H1 (cell line): ENCODE data around the gene LAMB3. TPM values are rescaled to one million over a fixed set of nuclear protein-coding genes. Genes with fewer than 3 reads are reported as not detected.

Source experiments
- CTCF ChIA-PET: fragments of 300-600 bp; sonication (Branson Sonifier 250); formaldehyde crosslinking; loops from one replicate; lab custom pipeline; 2021; ENCODE audit not compliant: partially characterized antibody; lab: Charles Lee
- POLR2A ChIA-PET: fragments of 300-600 bp; sonication (Branson Sonifier 250); formaldehyde crosslinking; loops from one replicate; lab custom pipeline; 2021; ENCODE audit warnings: inconsistent platforms; ENCODE audit not compliant: partially characterized antibody; lab: Charles Lee
- DNase-seq, 2 experiments: peaks; one replicate each; pipeline versions ENCODE4 v3.0.0 to v3.0.0-alpha.2; 2010 to 2022; ENCODE audit warnings: low spot score in 2 of 2, low read depth in 1 of 2, mixed read lengths in 1 of 2
- FAIRE-seq: peaks from 2 replicates; lab custom pipeline; 2011; peaks lifted over from hg19 to GRCh38; lab: Jason Lieb, UNC
- H2AFZ ChIP-seq: 2 replicates; pipeline ENCODE4 v1.8.1; 2012; ENCODE audit warnings: low read length, inconsistent platforms
- H2AK5ac ChIP-seq: 2 replicates; pipeline ENCODE4 v1.6.1; 2013; ENCODE audit warnings: low read depth, low read length
- H2BK120ac ChIP-seq: replicated peaks from 2 replicates; pipeline ENCODE3; 2013; ENCODE audit warnings: low read depth, low read length, inconsistent platforms
- H2BK12ac ChIP-seq: 2 replicates; pipeline ENCODE4 v1.6.1; 2013; ENCODE audit warnings: low read depth, low read length
- H2BK15ac ChIP-seq: 2 replicates; pipeline ENCODE4 v1.6.1; 2013; ENCODE audit warnings: low read length
- H2BK20ac ChIP-seq: 2 replicates; pipeline ENCODE4 v1.6.1; 2013; ENCODE audit warnings: low read length
- H2BK5ac ChIP-seq: 2 replicates; pipeline ENCODE4 v1.6.1; 2013; ENCODE audit warnings: low read depth, low read length
- H3K14ac ChIP-seq: 2 replicates; pipeline ENCODE4 v1.6.1; 2013; ENCODE audit warnings: inconsistent platforms; ENCODE audit not compliant: insufficient read length
- H3K18ac ChIP-seq: 2 replicates; pipeline ENCODE4 v1.6.1; 2013; ENCODE audit warnings: low read length; ENCODE audit errors: extremely low read depth
- H3K23ac ChIP-seq: 2 replicates; pipeline ENCODE4 v1.6.1; 2013; ENCODE audit warnings: inconsistent platforms; ENCODE audit not compliant: insufficient read length
- H3K23me2 ChIP-seq: 2 replicates; pipeline ENCODE4 v1.6.1; 2013; ENCODE audit warnings: low read depth, low read length
- H3K27ac ChIP-seq: 2 replicates; pipeline ENCODE4 v1.6.1; 2011; ENCODE audit warnings: low read depth, low read length, inconsistent platforms
- H3K27me3 ChIP-seq, 4 experiments: replicated peaks in 1 of 4; 1 replicate in 1 of 4; 2 replicates in 3 of 4; pipeline versions ENCODE4 v1.6.1 to v1.8.1; 2011 to 2013; ENCODE audit warnings: low read length in 3 of 4, mild to moderate bottlenecking in 3 of 4, inconsistent platforms in 2 of 4, mixed read lengths in 2 of 4, moderate library complexity in 1 of 4; ENCODE audit not compliant: control insufficient read depth in 3 of 4, insufficient read depth in 3 of 4; ENCODE audit errors: extremely low read depth in 1 of 4
- H3K36me3 ChIP-seq, 4 experiments: 2 replicates each; pipeline versions ENCODE4 v1.6.1 to v1.8.1; 2011 to 2013; ENCODE audit warnings: mild to moderate bottlenecking in 4 of 4, low read length in 3 of 4, moderate library complexity in 2 of 4, control low read depth in 1 of 4, inconsistent platforms in 1 of 4; ENCODE audit not compliant: insufficient read depth in 4 of 4, control insufficient read depth in 2 of 4
- H3K4ac ChIP-seq: replicated peaks from 2 replicates; pipeline ENCODE3; 2013; ENCODE audit warnings: low read length, low read depth, mixed read lengths, inconsistent platforms; ENCODE audit not compliant: insufficient read length
- H3K4me1 ChIP-seq, 4 experiments: replicated peaks in 1 of 4; 1 replicate in 1 of 4; 2 replicates in 3 of 4; pipeline versions ENCODE4 v1.6.1 to v1.8.1; 2011 to 2013; ENCODE audit warnings: low read length in 3 of 4, inconsistent platforms in 2 of 4, mixed read lengths in 1 of 4; ENCODE audit not compliant: insufficient read depth in 4 of 4, control insufficient read depth in 3 of 4
- H3K4me2 ChIP-seq, 2 experiments: 2 replicates each; pipeline versions ENCODE4 v1.6.1 to v1.8.1; 2011 to 2013; ENCODE audit warnings: low read depth in 2 of 2, low read length in 2 of 2, control low read depth in 1 of 2, inconsistent platforms in 1 of 2, mild to moderate bottlenecking in 1 of 2; ENCODE audit not compliant: insufficient read depth in 1 of 2
- H3K4me3 ChIP-seq, 4 experiments: fragments of 200-600, 300-600 bp in 1 of 4; sonication (generic), shearing (Covaris generic), sonication (Bioruptor Twin) in 1 of 4; 2 replicates each; pipeline versions ENCODE4 v1.5.1 to v1.8.1; 2011 to 2016; ENCODE audit warnings: low read length in 4 of 4, low read depth in 3 of 4, control low read depth in 2 of 4, inconsistent platforms in 2 of 4, mild to moderate bottlenecking in 2 of 4, mixed read lengths in 1 of 4, moderate library complexity in 1 of 4; ENCODE audit not compliant: insufficient read depth in 2 of 4; ENCODE audit errors: extremely low read depth in 1 of 4
- H3K56ac ChIP-seq: replicated peaks from 2 replicates; pipeline ENCODE3; 2013; ENCODE audit warnings: low read depth, mild to moderate bottlenecking, mixed read lengths, low read length, inconsistent platforms; ENCODE audit not compliant: insufficient read length
- H3K79me1 ChIP-seq: 2 replicates; pipeline ENCODE4 v1.6.1; 2013; ENCODE audit warnings: low read depth, low read length, control low read depth
- H3K79me2 ChIP-seq, 2 experiments: 2 replicates each; pipeline versions ENCODE4 v1.6.1 to v1.8.1; 2012 to 2013; ENCODE audit warnings: low read length in 2 of 2, mild to moderate bottlenecking in 2 of 2, inconsistent platforms in 1 of 2; ENCODE audit not compliant: insufficient read depth in 2 of 2, control insufficient read depth in 1 of 2
- H3K9ac ChIP-seq, 4 experiments: replicated peaks in 1 of 4; 1 replicate in 1 of 4; 2 replicates in 3 of 4; pipeline versions ENCODE4 v1.6.1 to v1.8.1; 2011 to 2013; ENCODE audit warnings: low read depth in 3 of 4, low read length in 3 of 4, control low read depth in 2 of 4, mild to moderate bottlenecking in 2 of 4, moderate library complexity in 2 of 4, inconsistent platforms in 1 of 4; ENCODE audit errors: extremely low read depth in 1 of 4
- H3K9me3 ChIP-seq, 2 experiments: 2 replicates each; pipeline versions ENCODE4 v1.6.1 to v1.8.1; 2012 to 2013; ENCODE audit warnings: mild to moderate bottlenecking in 2 of 2, moderate library complexity in 2 of 2, control low read depth in 1 of 2, inconsistent platforms in 1 of 2, low read depth in 1 of 2, low read length in 1 of 2, mixed read lengths in 1 of 2; ENCODE audit not compliant: insufficient read depth in 2 of 2
- H4K20me1 ChIP-seq, 2 experiments: replicated peaks in 1 of 2; 2 replicates each; pipeline versions ENCODE3 to v1.8.1; 2011 to 2013; ENCODE audit warnings: inconsistent platforms in 2 of 2, low read length in 2 of 2, mild to moderate bottlenecking in 1 of 2; ENCODE audit not compliant: insufficient read depth in 2 of 2, control insufficient read depth in 1 of 2
- H4K5ac ChIP-seq: 2 replicates; pipeline ENCODE4 v1.6.1; 2013; ENCODE audit warnings: low read length, low read depth, mixed read lengths, inconsistent platforms; ENCODE audit not compliant: insufficient read length
- H4K8ac ChIP-seq: 2 replicates; pipeline ENCODE4 v1.8.0; 2013; ENCODE audit warnings: mild to moderate bottlenecking, moderate library complexity, low read length, inconsistent platforms; ENCODE audit not compliant: insufficient read depth; ENCODE audit errors: extremely low read depth
- H4K91ac ChIP-seq: replicated peaks from 2 replicates; pipeline ENCODE3; 2013; ENCODE audit warnings: low read length, mixed read lengths, inconsistent platforms; ENCODE audit not compliant: insufficient read length
- CTBP2 ChIP-seq: IDR thresholded peaks from 2 replicates; pipeline ENCODE4 v1.7.0; 2011; ENCODE audit warnings: borderline replicate concordance, mild to moderate bottlenecking, moderate library complexity, mixed read lengths, low read length; ENCODE audit not compliant: insufficient read depth, insufficient read length
- GTF2F1 ChIP-seq: IDR thresholded peaks from 2 replicates; pipeline ENCODE4 v1.6.1; 2012; ENCODE audit warnings: low read depth, low read length, improper control_type of control experiment, borderline replicate concordance
- MAFK ChIP-seq: IDR thresholded peaks from 2 replicates; pipeline ENCODE4 v1.6.1; 2012; ENCODE audit warnings: low read depth, mild to moderate bottlenecking, improper control_type of control experiment, low read length
- SIX5 ChIP-seq: IDR thresholded peaks from 2 replicates; pipeline ENCODE4 v1.6.1; 2011; ENCODE audit warnings: mild to moderate bottlenecking, low read depth, low read length
- SRF ChIP-seq: IDR thresholded peaks from 2 replicates; pipeline ENCODE4 v1.6.1; 2011; ENCODE audit warnings: mild to moderate bottlenecking, low read depth, low read length, moderate library complexity
- WGBS, 2 experiments: shearing (Covaris generic) in 1 of 2; methylation state at CpG; one replicate each; pipeline versions ENCODE4 v1.1.6 to v1.1.7; 2013 to 2015; ENCODE audit warnings: low lambda C conversion rate in 2 of 2, mixed read lengths in 2 of 2, inconsistent platforms in 1 of 2, low coverage in 1 of 2, missing lambda C conversion rate in 1 of 2; ENCODE audit not compliant: insufficient replicate concordance in 2 of 2, insufficient coverage in 1 of 2, insufficient read length in 1 of 2; ENCODE audit errors: extremely low coverage in 1 of 2, missing lambda C conversion rate in 1 of 2; 5-methylcytosine and 5-hydroxymethylcytosine counted together
- polyA plus RNA-seq, 7 experiments: library from polyadenylated mRNA; depleted of rRNA in 3 of 7; stranded (reverse) in 5 of 7; unstranded in 2 of 7; fragments of >200 nt in 5 of 7; fragments of 200-250 nt in 2 of 7; gene quantifications; 1 replicate in 5 of 7; 2 replicates in 1 of 7; 4 replicates in 1 of 7; pipeline versions ENCODE4 v1.2.1 to v1.2.3, GENCODE V29; 2011 to 2013; ENCODE audit warnings: missing spikeins in 2 of 7, mixed read lengths in 2 of 7
- total RNA-seq: library from RNA; stranded (reverse); fragmentation: NEBNext Ultra II Directional; extraction: Animal tissue kit (Norgen Biotek cat#: 25700); gene quantifications from 2 replicates; pipeline ENCODE4 v1.2.1, GENCODE V29; 2021

Gene LAMB3
- total and polyA plus RNA-seq, 2 of the 8 experiments (the other 6 are each of a cell fraction or from before 2014, with no cell fraction given), result 0.45 to 0.50 TPM

DNA sequence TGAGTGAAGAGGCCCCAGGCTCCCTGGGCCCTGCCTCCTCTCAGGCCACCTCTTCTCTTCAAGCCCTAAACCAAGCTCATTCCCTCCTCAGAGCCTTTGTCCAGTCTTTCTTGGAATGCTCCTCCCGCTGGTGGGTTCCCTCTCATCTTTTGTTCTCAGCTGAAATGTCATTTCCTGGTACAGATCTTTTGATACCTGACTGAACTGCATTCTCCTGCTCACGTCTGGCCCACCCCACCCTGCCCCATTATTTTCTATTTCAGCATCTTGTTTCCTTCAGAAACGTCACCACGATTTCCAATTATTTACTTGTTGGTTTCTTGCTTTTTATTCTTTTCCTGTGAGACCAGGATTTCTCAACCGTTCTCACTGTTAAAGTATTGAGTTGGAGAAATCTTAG is 16.4 kb downstream of the LAMB3 start:
- H3K4me3 ChIP-seq, result no peak overlapping the region
- H3K4ac ChIP-seq, result no peak overlapping the region
- no peak overlapping the region for H2BK5ac ChIP-seq
- H3K79me2 ChIP-seq, result no peaks in the 10 kb centered on the region
- no peak overlapping the region for H3K14ac ChIP-seq
- no peak overlapping the region for H2BK120ac ChIP-seq
- no peak overlapping the region for H3K4me2 ChIP-seq
- no peak overlapping the region for H2BK12ac ChIP-seq
- ChIA-PET CTCF (interaction anchor here (1.0 to 3.0 kb wide), 8 partner anchors 9 to 112 kb away, joined by 3 to 13 read pairs (median 6); partner anchors contain the start of gene LAMB3), POLR2A (no interaction called here)
- TF ChIP-seq SIX5, result no peak
- TF ChIP-seq MAFK, result no peak
- no peak for TF ChIP-seq GTF2F1
- no peak for TF ChIP-seq CTBP2
- no peak for TF ChIP-seq SRF
- H4K8ac ChIP-seq, result no peak overlapping the region
- H4K5ac ChIP-seq, result no peak overlapping the region
- no peak for FAIRE-seq
- H3K18ac ChIP-seq, result no peak overlapping the region
- H2AK5ac ChIP-seq, result no peak overlapping the region
- no peaks in the 10 kb centered on the region; the same call in 1 of the 2 replicates for H3K79me1 ChIP-seq
- WGBS, 2 experiments, result 92% methylated on average over 5 of the region's 5 CpGs; no CpG with 5 or more reads in 1 of the 2 experiments
- no peak overlapping the region for H2AFZ ChIP-seq
- no peak overlapping the region for H3K23ac ChIP-seq
- H3K27me3 ChIP-seq, result no peaks in the 10 kb centered on the region
- no peaks in the 10 kb centered on the region for H3K36me3 ChIP-seq
- H3K56ac ChIP-seq, result no peak overlapping the region
- H3K4me1 ChIP-seq, result peaks cover 0 to under 1% (median 0%) of the 10 kb centered on the region in 4 experiments; a peak in 1 of 7 replicates
- H3K9ac ChIP-seq, result no peak overlapping the region
- no peaks in the 10 kb centered on the region for H3K23me2 ChIP-seq
- H2BK15ac ChIP-seq, result no peak overlapping the region
- no peak overlapping the region for H4K91ac ChIP-seq
- no peak for DNase-seq
- no peak overlapping the region for H3K27ac ChIP-seq
- H4K20me1 ChIP-seq, result no peaks in the 10 kb centered on the region
- H3K9me3 ChIP-seq, result no peaks in the 10 kb centered on the region
- no peak overlapping the region for H2BK20ac ChIP-seq
